ENCODE data around the gene TIMM44.

TIMM44 gene

DNA sequence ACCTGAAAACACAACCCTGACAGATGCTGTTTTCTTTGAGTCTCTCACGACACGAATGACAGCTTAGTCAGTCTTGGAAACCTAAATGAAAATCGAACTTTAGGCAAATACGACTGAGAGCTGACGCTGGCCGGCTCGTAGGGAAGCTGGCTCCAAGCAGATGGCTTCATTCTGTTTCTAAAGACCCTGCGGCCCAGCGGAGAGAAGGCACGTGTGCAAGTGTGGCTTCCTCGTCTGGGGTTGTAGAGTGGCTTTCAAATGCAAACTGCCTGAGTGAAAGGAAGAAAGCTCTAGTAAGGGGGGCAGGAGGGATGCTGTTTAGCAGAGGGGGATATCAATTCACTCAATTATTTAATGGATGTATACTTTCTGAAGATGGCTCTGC is 26.1 kb upstream of the TIMM44 start:
- H3K4me3 ChIP-seq (replicated peaks in 1 of 2; ENCODE audit: low read depth in 2 of 2, low read length in 2 of 2), result no peak overlapping the region
- TF ChIP-seq, protein P1, sequence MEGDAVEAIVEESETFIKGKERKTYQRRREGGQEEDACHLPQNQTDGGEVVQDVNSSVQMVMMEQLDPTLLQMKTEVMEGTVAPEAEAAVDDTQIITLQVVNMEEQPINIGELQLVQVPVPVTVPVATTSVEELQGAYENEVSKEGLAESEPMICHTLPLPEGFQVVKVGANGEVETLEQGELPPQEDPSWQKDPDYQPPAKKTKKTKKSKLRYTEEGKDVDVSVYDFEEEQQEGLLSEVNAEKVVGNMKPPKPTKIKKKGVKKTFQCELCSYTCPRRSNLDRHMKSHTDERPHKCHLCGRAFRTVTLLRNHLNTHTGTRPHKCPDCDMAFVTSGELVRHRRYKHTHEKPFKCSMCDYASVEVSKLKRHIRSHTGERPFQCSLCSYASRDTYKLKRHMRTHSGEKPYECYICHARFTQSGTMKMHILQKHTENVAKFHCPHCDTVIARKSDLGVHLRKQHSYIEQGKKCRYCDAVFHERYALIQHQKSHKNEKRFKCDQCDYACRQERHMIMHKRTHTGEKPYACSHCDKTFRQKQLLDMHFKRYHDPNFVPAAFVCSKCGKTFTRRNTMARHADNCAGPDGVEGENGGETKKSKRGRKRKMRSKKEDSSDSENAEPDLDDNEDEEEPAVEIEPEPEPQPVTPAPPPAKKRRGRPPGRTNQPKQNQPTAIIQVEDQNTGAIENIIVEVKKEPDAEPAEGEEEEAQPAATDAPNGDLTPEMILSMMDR (IDR thresholded peaks at IDR 0.05; ENCODE audit: low read depth, low read length), result no peak
- DNase-seq (ENCODE audit: low read depth in 2 of 2), result no peak

DNA sequence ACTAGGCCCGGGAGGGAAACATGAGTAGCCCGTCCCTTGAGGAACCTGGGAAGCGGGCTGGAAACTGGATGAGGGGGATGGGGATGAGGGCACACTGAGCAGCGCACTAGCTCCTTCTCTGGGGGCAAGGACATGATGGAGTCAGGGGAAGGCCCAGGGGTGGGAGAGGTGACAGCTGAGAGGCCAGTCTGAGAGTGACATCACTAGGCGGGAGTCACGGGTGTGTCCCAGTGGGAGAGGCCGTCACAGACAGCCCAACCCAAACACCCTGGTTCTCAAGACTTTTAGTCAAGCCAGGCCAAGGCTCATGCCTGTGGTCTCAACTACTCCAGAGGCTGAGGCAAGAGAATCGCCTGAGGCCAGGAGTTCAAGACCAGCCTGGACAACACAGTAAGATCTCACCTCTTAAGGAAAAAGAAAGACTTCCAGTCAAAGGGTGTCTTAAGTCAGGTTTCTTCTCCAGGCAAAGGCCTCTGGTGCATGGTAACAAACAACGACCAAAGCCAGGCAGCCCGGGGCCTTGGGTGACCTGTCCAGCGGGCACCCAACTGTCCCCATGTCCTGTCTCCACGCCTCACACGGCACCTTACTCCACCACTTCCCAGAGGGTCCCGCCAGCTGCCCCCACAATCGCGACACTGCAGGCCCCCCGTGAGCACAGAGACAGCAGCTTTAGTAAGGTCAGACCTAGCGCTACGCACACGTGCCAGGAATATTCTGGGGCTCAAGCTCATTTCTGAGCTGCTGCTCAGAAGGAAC is 25.5 kb upstream of the TIMM44 start:
- TF ChIP-seq, protein P1 (IDR thresholded peaks at IDR 0.05; ENCODE audit: low read depth, low read length), result no peak
- H3K4me3 ChIP-seq (replicated peaks in 1 of 2; ENCODE audit: low read depth in 2 of 2, low read length in 2 of 2), result no peak overlapping the region

DNA sequence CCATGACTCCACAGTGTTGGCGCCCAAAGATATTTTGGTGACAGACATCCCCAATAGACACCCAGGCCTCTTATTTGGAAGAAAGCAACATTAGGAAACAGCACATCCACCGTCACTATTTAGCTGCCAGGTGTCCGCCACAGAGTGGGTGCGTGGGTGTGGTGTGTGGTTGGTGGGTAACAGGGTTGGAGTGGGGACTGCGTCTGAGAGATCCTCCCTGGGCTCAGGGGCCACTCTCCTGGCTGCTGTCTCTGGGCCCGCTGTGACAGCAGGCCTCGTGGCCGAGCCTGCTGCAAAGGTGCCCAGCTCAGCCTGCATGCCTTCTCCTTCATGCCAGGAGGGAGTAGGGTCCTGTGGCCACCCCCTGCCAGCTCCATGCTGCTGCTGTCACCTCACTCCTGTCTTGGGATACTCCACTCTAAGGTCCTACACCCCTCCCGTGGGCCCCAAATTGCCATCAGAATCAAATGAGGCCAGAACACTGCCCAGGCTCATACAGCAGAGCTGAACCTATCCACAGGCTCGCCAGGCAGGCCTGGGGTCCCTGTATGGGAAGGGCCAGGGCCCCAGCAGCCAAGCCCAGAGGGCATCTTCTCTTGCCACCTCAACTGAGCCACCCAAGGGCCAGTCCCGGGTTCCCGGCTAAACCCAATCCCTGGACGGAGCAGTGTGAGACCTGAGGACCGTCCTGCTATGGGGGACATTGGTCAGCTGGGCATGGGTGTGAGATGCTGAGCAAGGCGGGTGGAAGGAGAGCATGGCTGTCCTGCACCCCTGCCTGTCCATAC is 24.7 kb upstream of the TIMM44 start:
- TF ChIP-seq, protein P1 (IDR thresholded peaks at IDR 0.05; ENCODE audit: low read depth, low read length), result no peak
- DNase-seq (ENCODE audit: low read depth in 2 of 2), result no peak
- H3K4me3 ChIP-seq (replicated peaks in 1 of 2; ENCODE audit: low read depth in 2 of 2, low read length in 2 of 2), result no peak overlapping the region

More for the DNA sequence above, 25.5 kb upstream of the TIMM44 start:
- DNase-seq (ENCODE audit: low read depth in 2 of 2), result no peak

DNA sequence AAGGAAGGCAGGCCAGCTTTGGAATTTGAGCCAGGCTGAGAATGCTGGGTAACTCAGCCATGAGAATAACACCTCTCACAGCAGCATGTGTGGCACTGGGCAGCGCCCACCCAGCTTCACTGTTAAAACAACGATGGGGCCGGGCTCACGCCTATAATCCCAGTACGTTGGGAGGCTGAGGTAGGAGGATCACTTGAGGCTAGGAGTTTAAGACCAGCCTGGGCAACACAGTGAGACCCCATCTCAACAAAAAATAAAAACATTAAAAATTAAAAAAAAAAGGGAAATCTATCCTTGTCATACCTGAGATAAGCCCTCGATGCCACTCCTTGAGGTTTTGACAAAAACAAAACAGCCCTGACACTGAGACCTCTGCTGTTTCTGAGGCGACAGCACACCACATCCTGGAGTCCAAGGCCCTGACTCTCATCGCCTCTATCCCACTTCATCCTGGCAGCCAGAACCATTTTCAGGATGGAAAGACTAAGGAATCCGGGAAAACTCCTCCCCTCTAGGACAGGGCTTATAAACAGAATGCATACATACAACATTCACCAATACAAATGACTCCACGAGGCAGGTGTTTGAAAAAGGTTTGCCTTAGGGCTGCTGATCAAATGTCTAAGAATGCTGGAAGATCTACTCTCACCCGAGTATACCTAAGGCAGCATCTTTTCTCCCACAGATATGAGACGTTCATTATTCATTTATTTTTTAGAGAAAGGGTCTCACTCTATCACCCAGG is 22.6 kb upstream of the TIMM44 start:
- TF ChIP-seq, protein P1 (IDR thresholded peaks at IDR 0.05; ENCODE audit: low read depth, low read length), result no peak
- no peak overlapping the region for H3K4me3 ChIP-seq (replicated peaks in 1 of 2; ENCODE audit: low read depth in 2 of 2, low read length in 2 of 2)
- DNase-seq (ENCODE audit: low read depth in 2 of 2), result no peak

DNA sequence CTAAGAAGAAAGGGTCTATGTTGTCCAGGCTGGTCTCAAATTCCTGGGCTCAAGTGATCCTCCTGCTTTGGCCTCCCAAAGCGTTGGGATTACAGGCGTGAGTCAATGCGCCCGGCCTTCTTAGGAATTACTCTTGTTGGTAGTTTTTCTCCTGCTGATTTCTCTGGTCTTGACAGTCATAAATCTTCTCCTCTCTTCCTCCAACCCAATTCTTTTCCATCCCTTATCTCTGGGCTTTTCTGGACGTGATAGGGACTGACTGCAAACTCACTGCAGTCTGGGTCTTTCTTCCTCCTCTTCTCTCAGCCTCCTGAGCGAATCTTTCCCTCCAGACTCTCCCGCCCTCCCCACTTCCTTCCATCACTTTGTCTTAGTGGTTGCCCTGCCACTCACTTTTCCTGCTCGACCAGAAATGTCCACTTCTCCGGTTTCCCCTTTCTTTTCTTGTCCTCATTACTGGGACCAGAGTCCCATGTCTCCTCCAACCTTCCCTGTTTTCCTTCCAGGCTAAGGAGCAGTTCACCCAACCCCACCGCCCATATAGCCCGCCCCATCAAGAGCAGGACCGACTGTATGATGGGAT is 21.9 kb upstream of the TIMM44 start:
- TF ChIP-seq, protein P1 (IDR thresholded peaks at IDR 0.05; ENCODE audit: low read depth, low read length), result no peak

DNA sequence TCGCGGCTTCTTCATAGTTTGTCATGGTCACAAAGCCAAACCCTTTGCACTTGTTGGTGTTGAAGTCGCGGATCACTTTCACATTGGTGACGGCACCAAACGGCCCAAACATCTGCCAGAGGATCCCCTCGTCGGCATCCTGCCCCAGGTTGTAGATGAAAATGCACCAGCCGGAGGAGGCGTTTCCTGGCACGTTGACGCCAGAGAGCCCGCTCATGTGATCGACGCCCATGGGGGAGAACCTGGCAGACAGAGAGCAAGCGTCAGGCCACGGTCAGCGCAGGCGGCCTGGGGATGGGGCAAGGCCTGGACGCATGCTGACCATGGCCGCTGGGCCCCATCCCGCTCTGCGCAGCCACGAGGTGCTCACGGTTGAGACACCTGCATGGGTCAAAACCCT is 20.1 kb upstream of the TIMM44 start:
- DNase-seq (ENCODE audit: low read depth in 2 of 2), result no peak
- H3K4me3 ChIP-seq (replicated peaks in 1 of 2; ENCODE audit: low read depth in 2 of 2, low read length in 2 of 2), result no peak overlapping the region
- TF ChIP-seq, protein P1 (IDR thresholded peaks at IDR 0.05; ENCODE audit: low read depth, low read length), result no peak

More for the DNA sequence above, 21.9 kb upstream of the TIMM44 start:
- no peak overlapping the region for H3K4me3 ChIP-seq (replicated peaks in 1 of 2; ENCODE audit: low read depth in 2 of 2, low read length in 2 of 2)
- DNase-seq (ENCODE audit: low read depth in 2 of 2), result no peak
